Epithelial cell of proximal tubule (primary cell): ENCODE measurements around the gene BLNK. TPM values are rescaled to one million over a fixed set of nuclear protein-coding genes. Genes with fewer than 3 reads are reported as not detected.

Experiments
- DNase-seq: peaks from one replicate; pipeline ENCODE4 v3.0.0-alpha.2; 2011; ENCODE audit warnings: low read depth
- H3K4me3 ChIP-seq: 2 replicates; pipeline ENCODE4 v1.5.1; 2011; ENCODE audit warnings: low read depth, mild to moderate bottlenecking, low read length
- total RNA-seq: library from RNA; depleted of rRNA; stranded (reverse); fragments of >200 nt; gene quantifications from 2 replicates; pipeline ENCODE4 v1.2.3, GENCODE V29; 2015
- TF ChIP-seq, protein P1 (sequence below): conservative IDR thresholded peaks from 2 replicates; pipeline ENCODE4 v1.5.1; 2012; ENCODE audit warnings: low read depth, mild to moderate bottlenecking, low read length

The BLNK gene
- 0.12 and 0.29 TPM in 2 replicates for total RNA-seq

DNA sequence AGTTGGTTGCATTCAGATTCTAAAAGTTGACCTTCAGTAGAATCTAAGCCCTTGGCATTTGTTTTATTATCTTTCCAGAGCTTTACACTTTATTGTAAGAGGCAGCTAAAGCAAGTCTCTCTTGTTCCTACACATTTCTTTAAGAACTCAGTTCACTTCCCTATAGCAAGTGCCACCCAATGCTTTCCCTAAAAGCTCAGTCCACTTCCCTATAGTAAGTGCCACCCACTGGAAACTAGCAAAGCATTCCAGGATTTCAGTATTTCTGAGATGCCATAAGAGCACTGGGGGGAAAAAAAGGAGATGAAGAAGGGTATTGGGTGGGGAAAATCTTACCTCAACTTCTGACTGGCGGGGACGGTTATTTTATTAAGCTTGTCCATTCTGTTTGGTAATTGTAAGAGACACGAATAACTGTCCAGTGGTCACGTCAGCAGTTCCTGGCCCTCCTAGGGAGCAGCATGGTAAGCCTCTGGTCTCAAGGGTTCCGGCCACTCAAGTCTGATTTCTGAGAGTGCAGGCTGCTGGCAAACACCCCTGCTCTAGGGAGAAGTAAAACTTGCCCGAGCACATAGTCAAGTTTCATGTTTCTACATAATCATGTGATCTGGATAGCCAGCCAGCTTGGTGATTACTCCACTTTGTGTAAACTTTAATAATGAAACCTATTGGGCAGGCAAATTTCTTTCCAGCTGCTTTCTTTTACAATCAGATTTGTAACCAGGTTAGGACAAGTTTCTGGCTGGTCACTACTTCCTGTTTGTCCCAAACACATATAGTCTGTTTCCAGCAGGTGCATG is at the start of gene BLNK:
Gene BLNK, minus strand, starts transcription at position 554 of the 800 bp plus-strand sequence. Its CDS starts 171 bp downstream, at position 383.
- peak within 1 kb of the TSS; percentile 60 for H3K4me3 ChIP-seq
- TF ChIP-seq, protein P1, sequence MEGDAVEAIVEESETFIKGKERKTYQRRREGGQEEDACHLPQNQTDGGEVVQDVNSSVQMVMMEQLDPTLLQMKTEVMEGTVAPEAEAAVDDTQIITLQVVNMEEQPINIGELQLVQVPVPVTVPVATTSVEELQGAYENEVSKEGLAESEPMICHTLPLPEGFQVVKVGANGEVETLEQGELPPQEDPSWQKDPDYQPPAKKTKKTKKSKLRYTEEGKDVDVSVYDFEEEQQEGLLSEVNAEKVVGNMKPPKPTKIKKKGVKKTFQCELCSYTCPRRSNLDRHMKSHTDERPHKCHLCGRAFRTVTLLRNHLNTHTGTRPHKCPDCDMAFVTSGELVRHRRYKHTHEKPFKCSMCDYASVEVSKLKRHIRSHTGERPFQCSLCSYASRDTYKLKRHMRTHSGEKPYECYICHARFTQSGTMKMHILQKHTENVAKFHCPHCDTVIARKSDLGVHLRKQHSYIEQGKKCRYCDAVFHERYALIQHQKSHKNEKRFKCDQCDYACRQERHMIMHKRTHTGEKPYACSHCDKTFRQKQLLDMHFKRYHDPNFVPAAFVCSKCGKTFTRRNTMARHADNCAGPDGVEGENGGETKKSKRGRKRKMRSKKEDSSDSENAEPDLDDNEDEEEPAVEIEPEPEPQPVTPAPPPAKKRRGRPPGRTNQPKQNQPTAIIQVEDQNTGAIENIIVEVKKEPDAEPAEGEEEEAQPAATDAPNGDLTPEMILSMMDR: no peak
- DNase-seq: peak; percentile 45

DNA sequence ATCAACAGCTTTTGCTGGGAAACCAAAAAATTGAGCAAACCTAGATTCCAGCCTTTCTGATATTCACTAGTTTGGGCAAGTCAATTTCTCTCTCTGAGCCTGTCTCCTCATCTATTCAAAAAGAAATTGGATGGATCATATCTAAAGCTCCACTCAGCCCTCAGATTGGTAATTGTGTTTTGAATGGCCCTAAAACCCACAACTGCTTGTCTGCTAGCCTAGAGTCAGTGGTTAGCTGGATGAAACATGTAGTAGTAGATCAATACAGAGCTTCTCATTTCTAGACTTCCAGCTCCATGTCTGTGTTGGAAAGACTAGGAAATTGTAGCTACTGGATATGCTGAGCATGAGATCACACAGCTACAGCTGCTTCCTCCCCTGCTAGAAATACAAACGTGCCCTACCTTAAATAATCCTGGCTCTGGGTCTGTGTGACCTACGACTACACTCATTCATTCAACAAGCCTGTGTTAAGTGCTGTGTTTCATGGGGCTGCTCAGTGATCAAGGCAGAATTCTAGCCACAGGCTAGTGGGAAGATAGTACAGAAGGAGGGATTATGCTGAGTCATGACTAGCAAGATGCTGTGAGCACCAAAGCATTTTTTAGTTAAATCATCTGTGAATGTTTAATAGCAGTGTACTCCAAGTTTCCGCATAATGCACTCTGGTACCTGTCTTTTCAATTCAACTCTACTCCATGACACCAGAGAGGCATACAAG is 48.5 kb upstream of the BLNK start:
- DNase-seq: no peak
- TF ChIP-seq, protein P1: no peak
- no peak overlapping the region for H3K4me3 ChIP-seq

DNA sequence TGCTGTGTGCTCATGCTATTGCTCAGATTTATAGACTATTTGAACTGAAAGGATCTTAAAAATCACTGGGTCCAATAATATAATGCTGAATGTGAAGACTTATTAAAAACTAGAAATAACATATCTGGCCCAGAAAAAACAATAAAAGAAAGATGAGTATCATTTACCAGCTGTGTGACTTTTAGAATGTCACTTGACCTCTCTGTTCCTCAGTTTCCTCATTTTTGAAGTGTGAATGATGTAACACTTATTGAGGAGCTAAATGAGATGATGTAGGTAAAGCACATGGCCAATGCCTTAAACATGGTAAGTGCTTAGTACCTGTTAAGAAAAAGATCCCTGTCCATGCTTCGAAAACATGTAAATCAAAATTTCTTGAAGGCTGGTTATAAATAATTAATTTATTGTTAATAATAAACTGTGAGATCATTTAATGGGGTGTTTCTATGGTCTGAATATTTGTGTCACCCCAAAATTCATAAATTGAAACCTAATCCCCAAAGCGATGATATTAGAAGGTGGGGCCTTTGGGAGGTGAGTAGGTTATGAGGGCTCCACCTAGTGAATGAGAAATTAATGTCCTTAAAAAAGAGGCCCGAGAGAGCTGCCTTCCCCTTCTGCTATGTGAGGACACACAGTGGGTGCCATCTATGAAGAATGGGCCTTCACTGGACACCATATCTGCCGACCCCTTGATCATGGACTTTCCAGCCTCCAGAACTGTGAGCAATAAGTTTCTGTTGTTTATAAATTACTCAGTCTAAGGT is 45.9 kb upstream of the BLNK start:
- DNase-seq: no peak
- no peak overlapping the region for H3K4me3 ChIP-seq
- TF ChIP-seq, protein P1: no peak

DNA sequence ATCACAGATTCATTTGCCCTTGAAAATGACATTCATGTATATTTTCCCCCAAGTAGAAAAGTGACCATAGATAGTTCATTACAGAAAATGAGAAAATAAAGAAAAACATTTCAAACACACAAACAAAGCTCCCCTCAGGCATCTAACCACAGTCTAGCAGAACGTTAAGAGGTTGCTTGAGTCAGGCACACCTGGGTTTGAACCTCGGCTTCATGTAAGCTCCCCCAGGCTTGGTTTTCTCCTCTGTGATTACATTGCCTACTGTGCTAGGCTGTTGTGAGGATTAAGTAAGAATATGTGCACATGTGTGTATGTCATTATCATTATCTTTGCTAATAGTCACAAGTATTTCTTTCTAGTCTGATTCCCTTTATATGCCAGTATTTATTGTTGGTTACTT is 42.0 kb upstream of the BLNK start:
- TF ChIP-seq, protein P1: no peak
- no peak overlapping the region for H3K4me3 ChIP-seq
- no peak for DNase-seq

DNA sequence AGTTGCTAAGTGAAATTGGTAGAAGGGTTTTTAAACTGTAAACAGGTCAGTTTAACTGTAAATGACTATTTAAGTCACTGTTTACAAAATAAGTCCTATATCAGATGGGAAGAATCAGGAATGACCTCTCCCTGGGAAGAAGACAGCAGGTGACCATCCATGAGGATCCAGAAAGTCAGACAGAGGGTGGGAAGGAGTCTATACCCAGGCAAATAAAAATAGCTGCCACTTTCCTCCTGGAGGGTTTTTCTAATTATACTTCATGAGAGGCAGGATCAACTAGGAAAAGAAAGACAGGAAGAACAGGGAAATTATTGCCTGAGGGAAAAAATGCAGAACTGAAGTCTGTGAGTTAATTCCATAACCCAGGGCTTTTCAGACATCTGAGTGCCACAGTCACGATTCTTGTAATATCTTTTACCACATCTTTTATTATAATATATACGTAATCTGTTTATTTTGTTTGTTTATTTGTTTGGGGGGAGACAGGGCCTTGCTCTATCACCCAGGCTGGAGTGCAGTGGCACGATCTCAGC is 39.9 kb upstream of the BLNK start:
- DNase-seq: no peak
- TF ChIP-seq, protein P1: no peak
- H3K4me3 ChIP-seq: no peak overlapping the region

DNA sequence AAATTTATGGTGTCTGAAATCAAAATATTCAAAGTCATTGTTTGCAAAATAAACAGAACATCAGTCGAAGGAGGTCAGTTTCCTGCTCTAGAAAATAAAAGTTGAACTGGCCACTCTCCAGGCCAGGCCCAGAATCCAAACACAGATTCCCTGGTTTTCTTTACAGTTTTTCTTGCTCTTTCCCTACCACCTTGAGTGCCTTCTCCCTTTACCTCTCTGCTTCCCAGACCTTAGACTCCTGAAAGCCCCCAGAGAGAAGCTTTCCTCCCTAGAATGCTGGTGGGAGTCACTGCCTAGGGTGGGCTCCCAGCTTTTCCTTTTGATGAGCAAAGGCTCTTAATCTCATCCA is 38.9 kb upstream of the BLNK start:
- no peak for DNase-seq
- TF ChIP-seq, protein P1: no peak
- H3K4me3 ChIP-seq: no peak overlapping the region
